MV-4-11 (cell line): Measurements from ENCODE around the gene VWA3B.
A peak's percentile ranks its signal among the peaks of the same experiment; 100 is the strongest.

Experiments
- DNase-seq: peaks from one replicate; lab custom pipeline; 2025; lab: John Stamatoyannopoulos, UW

The VWA3B gene

DNA sequence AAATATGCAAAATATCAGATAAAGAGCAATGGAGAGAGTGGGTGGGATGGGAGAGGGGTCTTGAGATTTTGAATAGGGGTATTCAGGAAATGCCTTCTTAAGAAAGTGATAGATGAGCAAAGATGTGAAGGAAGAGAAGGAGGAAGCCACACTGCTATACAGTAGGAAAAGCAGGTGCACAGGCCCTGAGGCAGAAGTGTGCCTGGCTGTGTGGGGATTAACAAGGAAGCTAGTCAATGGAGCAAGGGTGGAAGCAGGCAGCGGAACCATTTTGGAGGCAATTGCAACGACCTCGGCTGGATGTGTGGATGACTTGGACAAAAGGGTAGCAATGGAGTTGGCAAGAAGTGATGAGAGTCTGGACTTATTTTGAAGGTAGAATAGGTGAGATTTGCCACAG, 248.3 kb downstream of the VWA3B start:
- DNase-seq, result no peak

DNA sequence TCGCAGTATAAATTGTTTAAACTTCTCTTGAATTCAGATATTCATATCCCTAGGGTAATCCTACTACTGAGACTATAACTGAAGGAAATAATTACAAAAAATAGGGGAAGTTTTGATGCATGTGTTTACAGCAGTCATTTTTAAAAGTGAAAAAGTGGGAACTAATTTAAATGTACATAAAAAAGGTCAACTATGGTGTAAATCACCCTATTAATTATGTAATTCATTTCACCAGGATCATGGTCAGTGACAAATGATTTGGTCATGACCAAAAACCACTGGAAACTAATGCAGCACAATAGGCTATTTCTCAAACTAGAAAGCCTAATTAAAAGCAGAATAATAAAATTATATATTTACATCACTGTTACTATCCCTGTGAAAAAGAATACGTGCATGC, 254.3 kb downstream of the VWA3B start:
- DNase-seq, result peak; percentile 3

DNA sequence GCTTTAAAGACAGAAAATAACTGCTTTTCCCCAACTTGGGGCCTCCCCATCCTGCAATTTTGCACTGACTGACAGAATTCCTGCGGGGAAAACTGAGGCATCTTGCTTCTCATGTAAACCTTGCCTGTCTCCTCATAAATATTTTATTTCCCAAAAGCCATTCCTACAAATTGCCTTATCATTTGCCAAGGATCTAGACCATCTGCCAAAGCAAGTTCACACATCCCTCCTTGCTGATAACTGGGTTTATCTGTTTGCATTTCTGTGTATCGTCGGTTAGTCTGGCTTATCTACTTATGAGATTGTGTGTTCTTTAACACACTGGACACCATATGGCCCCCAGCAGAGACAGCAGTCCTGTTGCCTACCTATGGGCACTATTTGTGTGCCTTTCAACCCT, 256.3 kb downstream of the VWA3B start:
- DNase-seq, result no peak

DNA sequence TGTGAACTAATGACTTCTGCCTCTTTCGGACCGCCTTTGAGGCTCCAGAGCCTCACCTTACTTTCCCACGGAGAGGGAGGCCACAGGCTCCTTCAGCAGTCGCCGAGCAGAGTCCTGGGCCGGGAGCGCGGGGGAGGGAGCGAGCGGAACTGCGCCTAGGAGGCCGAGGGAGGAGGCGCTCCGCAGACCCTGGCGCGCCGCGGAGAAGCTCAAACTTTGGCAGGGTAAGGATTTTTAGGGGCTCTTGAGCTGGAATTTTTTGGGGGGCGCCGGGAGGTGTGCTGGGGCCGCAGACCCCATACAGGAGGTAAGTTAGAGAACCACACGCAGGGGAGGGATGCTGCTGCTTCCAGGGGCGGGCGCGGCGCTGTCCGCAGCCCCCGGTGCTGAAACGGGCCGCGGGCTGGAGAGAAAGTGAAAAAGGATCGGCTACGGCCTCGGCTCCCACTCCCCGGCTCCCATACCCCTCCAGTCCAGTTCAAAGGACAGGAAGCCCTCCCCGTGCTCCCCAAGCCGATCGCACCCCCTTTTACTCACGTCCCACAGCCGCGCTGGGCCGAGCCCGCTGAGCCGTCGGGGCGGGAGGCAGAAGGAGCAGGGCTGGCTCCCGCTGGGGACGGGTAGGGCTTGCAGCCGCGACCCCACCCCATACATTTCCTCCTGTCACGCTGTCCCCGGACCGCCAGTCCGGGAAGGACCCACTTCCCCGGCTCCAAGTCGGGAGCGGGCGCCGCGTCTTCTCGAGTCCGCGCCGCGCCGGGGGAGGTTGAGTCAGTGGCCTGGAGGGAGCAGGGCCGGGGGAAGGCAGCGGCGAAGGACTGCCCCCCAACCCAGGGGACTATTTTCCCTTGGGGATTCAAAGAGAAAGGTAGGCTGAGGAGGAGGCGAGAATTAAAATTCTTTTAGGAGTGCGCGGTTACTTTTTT, 259.6 kb downstream of the VWA3B start, which contains the start of gene CNGA3:
Gene CNGA3 (plus strand): TSS at position 146 of the 926 bp plus-strand sequence. CDS start 23,520 bp downstream, outside the sequence.
- DNase-seq, result no peak

DNA sequence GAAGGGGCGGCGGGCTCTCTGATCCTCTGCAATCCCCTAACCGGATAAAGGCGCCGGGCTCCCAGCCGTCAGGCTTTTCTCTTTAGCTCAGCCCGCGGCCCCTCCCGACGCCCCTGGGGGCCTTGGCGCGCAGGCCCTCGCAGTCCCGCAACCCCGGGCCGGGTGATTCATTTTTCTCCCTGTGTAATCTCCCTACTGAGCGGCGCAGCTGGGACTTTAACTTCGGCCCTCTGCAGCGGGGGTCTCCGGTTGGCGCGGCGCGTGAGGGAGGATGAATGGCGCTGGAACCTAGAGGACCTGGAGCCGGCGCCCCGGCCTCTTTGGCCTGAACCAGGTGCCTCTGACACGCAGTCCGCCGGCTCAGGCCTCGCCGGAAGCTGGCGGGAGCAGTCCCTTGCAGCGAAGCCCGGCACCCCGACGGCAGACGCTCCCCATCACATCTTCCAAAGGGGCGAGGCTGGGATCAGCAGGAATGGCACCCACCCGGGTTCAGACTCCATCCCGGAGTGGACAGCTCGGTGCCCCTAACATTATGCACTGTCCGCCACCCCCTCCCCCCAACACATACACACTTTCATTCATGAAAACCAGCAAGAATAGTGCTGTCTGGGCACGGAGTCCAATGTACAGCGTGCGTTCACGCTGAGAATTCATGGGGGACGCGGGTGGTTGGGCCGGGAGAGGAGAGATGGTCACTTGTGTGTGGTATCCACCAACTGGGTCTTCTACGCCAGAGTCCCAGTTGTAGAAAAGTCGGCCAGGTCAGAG, 260.5 kb downstream of the VWA3B start:
- no peak for DNase-seq

DNA sequence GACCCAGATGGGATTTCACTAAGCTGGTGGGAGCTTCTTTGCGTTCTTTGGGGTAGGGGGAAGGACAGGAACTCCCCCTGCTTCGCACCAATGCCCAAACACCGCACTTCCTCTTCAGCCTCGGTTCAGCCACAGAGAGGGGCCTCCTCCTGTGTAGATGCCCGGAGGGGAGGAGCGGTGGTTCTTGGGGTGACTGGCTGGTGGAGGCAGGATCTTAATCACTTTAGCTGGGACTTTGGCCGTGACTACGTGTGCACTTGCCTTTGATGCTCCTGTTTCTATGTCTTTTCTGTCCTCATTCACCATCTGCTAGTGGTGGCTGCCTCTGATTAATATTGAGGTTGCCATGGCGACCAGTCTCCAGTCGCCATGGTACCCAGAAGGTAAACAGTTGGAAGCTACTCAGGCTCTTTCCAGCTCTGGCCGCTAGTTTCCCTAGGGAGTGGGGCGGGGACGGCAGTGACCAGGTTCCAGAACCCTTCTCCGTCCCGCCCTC, 261.1 kb downstream of the VWA3B start:
- DNase-seq, result no peak

DNA sequence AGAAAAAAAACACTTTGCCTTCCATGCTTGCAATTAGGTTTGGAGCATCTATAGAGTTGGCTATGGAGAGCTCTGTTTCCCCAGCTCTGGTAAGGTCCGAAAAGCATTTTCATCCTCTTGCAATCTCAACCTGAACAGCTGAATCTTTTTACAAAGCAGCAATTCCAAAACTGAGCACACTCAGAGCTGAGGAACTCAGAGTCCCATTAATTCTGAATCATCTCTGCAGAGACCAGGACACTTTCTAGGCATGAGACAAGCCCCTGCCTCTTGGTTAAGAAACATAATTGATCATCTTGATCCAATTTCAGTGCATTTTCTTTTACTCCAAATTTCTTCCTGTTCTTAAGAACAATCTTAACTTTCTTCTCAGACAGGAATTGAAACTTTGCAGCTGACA, 263.4 kb downstream of the VWA3B start:
- peak; percentile 30 for DNase-seq

DNA sequence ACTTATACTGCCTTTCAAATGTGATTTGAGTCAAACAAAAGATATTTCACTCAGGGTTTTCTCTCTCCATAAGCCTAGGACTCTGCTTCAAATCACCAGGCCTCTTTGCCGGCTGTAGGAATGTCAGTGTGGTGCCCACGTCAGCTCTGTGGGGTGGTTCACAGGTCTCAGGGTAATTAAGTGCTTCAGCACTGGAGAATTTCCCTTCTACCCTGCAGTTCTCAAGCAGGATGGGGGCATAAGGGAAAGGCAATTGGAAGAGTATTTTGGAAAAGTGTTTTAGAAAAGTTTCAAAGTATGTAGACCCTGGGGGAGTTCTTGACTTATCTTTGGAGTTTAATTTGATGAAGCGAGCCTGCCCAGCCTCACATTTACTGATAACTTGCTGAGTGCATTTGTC, 268.9 kb downstream of the VWA3B start:
- no peak for DNase-seq

DNA sequence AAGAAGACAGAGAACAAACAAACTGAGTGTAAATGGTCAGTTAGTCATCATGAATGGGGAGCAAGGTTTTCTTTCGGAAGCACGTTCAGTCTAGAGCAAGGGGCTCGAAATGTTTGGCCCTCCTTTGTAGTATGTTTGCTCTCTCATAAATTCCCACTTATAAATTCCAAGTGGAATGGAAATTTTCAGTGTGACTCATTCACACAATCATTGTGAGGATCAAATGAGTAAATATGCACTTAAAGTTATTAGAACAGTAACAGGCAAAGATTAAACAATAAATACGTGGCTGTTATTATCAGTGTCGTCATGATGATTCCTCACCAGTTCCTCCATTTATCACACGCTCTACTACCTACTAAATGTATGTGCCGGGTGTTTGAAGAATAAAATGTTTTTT, 269.8 kb downstream of the VWA3B start:
- DNase-seq, result no peak

DNA sequence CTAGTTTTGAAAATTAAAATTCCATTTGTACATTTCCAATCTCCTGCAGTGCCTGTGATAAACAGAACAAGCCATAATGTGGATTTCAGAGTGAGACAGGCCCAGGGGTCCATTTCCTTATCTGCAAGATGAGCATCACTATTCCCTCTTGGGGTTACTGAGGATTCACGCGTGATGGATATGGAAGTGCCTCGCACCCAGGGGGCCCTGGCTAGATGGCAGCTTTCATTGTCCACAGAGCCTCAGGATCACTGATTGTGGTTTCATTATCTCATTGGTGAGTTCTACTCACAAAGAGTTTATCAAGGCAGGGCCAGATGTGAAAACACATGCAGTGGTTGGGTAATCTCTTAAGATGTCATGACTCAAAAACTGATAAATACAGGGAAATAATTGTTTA, 270.9 kb downstream of the VWA3B start:
- no peak for DNase-seq

DNA sequence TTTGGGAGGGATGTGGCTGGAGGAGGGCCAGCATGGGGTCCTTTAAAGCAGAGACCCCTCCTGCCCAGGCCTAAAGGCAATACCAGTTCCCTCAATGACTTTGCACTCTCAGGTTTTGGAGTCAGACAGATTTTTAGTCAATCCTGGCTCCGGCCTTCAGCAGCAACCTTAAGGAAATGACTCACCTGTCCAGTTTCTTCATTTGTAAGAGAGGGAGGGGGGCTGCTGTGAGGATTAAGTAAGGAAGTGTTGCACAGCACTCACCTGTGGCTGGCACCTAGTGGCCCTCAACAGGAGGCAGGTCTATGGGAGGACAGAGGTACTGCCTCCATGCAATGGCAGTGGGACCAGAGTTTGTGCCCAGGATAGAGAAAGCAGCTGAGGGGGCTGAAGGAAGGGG, 273.0 kb downstream of the VWA3B start:
- DNase-seq, result no peak
